ENCODE results near the gene BCL2. TPM values are rescaled to one million over a fixed set of nuclear protein-coding genes. Genes with fewer than 3 reads are reported as not detected.

BCL2 gene
- total and polyA plus RNA-seq, 9 of the 15 experiments (the other 6 are each of a cell fraction or from before 2014, with no cell fraction given): 0.10 to 1.1 (median 0.65) TPM

- Histone ChIP-seq H3K27me3 (ENCODE audit: control insufficient read depth in 2 of 2, insufficient read depth in 2 of 2, low read length in 2 of 2) (peaks cover 0 to 33% of the 10 kb centered on the region in 2 experiments; a peak in 2 of 5 replicates), H3K36me3 (ENCODE audit: control insufficient read depth, insufficient read depth, low read length) (no peaks in the 10 kb centered on the region), H3K4me3 (no peak overlapping the region), H3K9me3 (replicated peaks; ENCODE audit: control insufficient read depth, insufficient read depth, low read depth, low read length) (no peaks in the 10 kb centered on the region), H3K9me1 (ENCODE audit: control insufficient read depth, insufficient read depth, low read length) (no peaks in the 10 kb centered on the region), H3K4me1 (replicated peaks in 1 of 2; ENCODE audit: control insufficient read depth in 2 of 2, insufficient read depth in 2 of 2, low read length in 2 of 2) (no peaks in the 10 kb centered on the region), H3K79me2 (ENCODE audit: control insufficient read depth, insufficient read depth, low read length) (no peaks in the 10 kb centered on the region), H4K20me1 (replicated peaks; ENCODE audit: control insufficient read depth, insufficient read depth, low read length) (no peaks in the 10 kb centered on the region), H2AFZ (ENCODE audit: low read depth, low read length) (no peak overlapping the region), H3K4me2 (ENCODE audit: insufficient read depth, low read length) (no peak overlapping the region), H3K9ac (ENCODE audit: insufficient read depth in 1 of 2, low read depth in 2 of 2, low read length in 2 of 2) (no peak overlapping the region), H3K27ac (ENCODE audit: extremely low read depth, low read depth, low read length) (no peak overlapping the region)
- intact Hi-C loops (cut with micrococcal nuclease) (no loop called here), in situ Hi-C loops (cut with MboI) (no loop called here)
- ATAC-seq (no peak), DNase-seq (ENCODE audit: extremely low read depth in 1 of 4, low spot score in 3 of 4) (no peak), FAIRE-seq (no peak)
- ChIA-PET CTCF (ENCODE audit: low intra/inter-chr PET ratio) (interaction anchor here (0.6 kb wide), 1 partner anchor 67 kb away, joined by 6 read pairs; no protein-coding TSS in a partner anchor), POLR2A (no interaction called here)
- WGBS (ENCODE audit: insufficient coverage, low coverage, missing lambda C conversion rate): 0% methylated on average over 9 of the region's 11 CpGs
- no TSS peak for BruUV-seq (replicated peaks)
- no peak for TF ChIP-seq KDM2B (CRISPR knock-in tag; IDR thresholded peaks at IDR 0.05)
- no peak for TF ChIP-seq CEBPB (tag; IDR thresholded peaks at IDR 0.05)
- TF ChIP-seq EGR1 (conservative IDR thresholded peaks at IDR 0.05): no peak
- TF ChIP-seq SAFB2 (IDR thresholded peaks at IDR 0.05; ENCODE audit: borderline replicate concordance, low read depth, low read length, severe bottlenecking): no peak
- TF ChIP-seq LARP7 (IDR thresholded peaks at IDR 0.05): no peak
Measured at GRCh38 chr18:63089041-63089440, 230.5 kb downstream of the BCL2 start.

DNA sequence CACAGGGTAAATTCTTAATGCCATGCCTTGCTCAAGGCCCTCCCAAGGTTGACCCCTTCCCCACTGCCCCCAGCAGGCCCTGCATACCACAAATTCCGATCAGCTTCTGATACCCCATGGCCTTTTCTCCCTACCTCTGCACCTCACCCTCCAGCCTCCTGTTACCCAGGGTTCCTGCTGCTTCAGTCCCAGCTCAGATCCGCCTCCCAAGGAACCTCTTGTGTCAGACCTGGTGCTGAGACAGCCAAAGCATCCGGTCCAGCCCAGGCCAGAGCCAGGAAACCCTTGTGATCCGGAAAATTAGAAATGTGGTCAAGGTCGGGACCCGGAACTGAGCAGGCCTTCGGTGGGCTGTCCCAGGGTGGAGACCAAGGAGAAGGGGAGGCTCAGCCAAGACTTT lies 231.3 kb downstream of the BCL2 start:
- 0% methylated on average over 4 of the region's 7 CpGs for WGBS (ENCODE audit: insufficient coverage, low coverage, missing lambda C conversion rate)
- Histone ChIP-seq H3K9me1 (ENCODE audit: control insufficient read depth, insufficient read depth, low read length) (no peaks in the 10 kb centered on the region), H3K4me1 (replicated peaks in 1 of 2; ENCODE audit: control insufficient read depth in 2 of 2, insufficient read depth in 2 of 2, low read length in 2 of 2) (no peaks in the 10 kb centered on the region), H3K27ac (ENCODE audit: extremely low read depth, low read depth, low read length) (no peak overlapping the region), H3K4me3 (no peak overlapping the region), H3K9ac (ENCODE audit: insufficient read depth in 1 of 2, low read depth in 2 of 2, low read length in 2 of 2) (no peak overlapping the region), H2AFZ (ENCODE audit: low read depth, low read length) (no peak overlapping the region), H4K20me1 (replicated peaks; ENCODE audit: control insufficient read depth, insufficient read depth, low read length) (no peaks in the 10 kb centered on the region), H3K27me3 (ENCODE audit: control insufficient read depth in 2 of 2, insufficient read depth in 2 of 2, low read length in 2 of 2) (peaks cover 0 to 33% of the 10 kb centered on the region in 2 experiments; a peak in 2 of 5 replicates), H3K79me2 (ENCODE audit: control insufficient read depth, insufficient read depth, low read length) (no peaks in the 10 kb centered on the region), H3K4me2 (ENCODE audit: insufficient read depth, low read length) (no peak overlapping the region), H3K36me3 (ENCODE audit: control insufficient read depth, insufficient read depth, low read length) (no peaks in the 10 kb centered on the region), H3K9me3 (replicated peaks; ENCODE audit: control insufficient read depth, insufficient read depth, low read depth, low read length) (no peaks in the 10 kb centered on the region)
- intact Hi-C loops (cut with micrococcal nuclease): no loop called here
- CTCF ChIA-PET (ENCODE audit: low intra/inter-chr PET ratio): no interaction called here
- in situ Hi-C loops (cut with MboI): no loop called here
- ATAC-seq (no peak), DNase-seq (ENCODE audit: extremely low read depth in 1 of 4, low spot score in 3 of 4) (no peak), FAIRE-seq (no peak)
- POLR2A ChIA-PET: no interaction called here
- BruUV-seq (replicated peaks): no TSS peak
- no peak for TF ChIP-seq ZNF780A (CRISPR knock-in tag; IDR thresholded peaks at IDR 0.05)
- no peak for TF ChIP-seq NCOA4 (IDR thresholded peaks at IDR 0.05; ENCODE audit: partially characterized antibody)

Measured in K562 (cell line).